Measurements from ENCODE around the gene VAMP8. TPM values are rescaled to one million over a fixed set of nuclear protein-coding genes. Genes with fewer than 3 reads are reported as not detected.

The VAMP8 gene
- polyA plus RNA-seq, 3 donors = 260 to 761 (median 623) TPM

- Histone ChIP-seq H3K27ac (ENCODE audit: low read depth in 1 of 2, low read length in 2 of 2) (no peak overlapping the region), H3K79me2 (ENCODE audit: insufficient read depth, low read length) (no peaks in the 10 kb centered on the region), H3K9ac (ENCODE audit: insufficient read depth, low read length, poor library complexity, severe bottlenecking) (no peak overlapping the region), H3K4me3 (replicated peaks in 1 of 3; ENCODE audit: low read depth in 2 of 3, low read length in 3 of 3) (no peak overlapping the region), H4K20me1 (ENCODE audit: insufficient read depth, low read length) (no peaks in the 10 kb centered on the region), H3K4me2 (replicated peaks; ENCODE audit: extremely low read depth, low read length, poor library complexity, severe bottlenecking) (no peak overlapping the region), H3K27me3 (ENCODE audit: control insufficient read depth in 2 of 2, insufficient read depth in 2 of 2, low read length in 2 of 2) (no peaks in the 10 kb centered on the region), H2AFZ (ENCODE audit: insufficient read depth, low read depth, low read length, poor library complexity, severe bottlenecking) (no peak overlapping the region), H3K9me3 (replicated peaks in 1 of 2; ENCODE audit: control insufficient read depth in 1 of 2, insufficient read depth in 1 of 2, low read length in 2 of 2) (no peaks in the 10 kb centered on the region), H3K4me1 (ENCODE audit: control insufficient read depth in 1 of 2, insufficient read depth in 2 of 2, low read length in 2 of 2) (peaks cover 24 to 27% of the 10 kb centered on the region in 2 donors), H3K36me3 (replicated peaks in 1 of 2; ENCODE audit: control insufficient read depth in 1 of 2, insufficient read depth in 2 of 2, low read length in 2 of 2) (no peaks in the 10 kb centered on the region)
- Mint-ChIP-seq H3K36me3 (peaks cover 0 to 2% of the 10 kb centered on the region in 2 donors), H3K4me1 (peaks cover 26% of the 10 kb centered on the region), H3K27me3 (ENCODE audit: low read depth in 3 of 3) (peaks cover 0 to 5% (median 2%) of the 10 kb centered on the region in 3 donors), H3K27ac (no peak overlapping the region), H3K9me3 (peaks cover 0 to 2% (median 0%) of the 10 kb centered on the region in 7 donors), H3K4me3 (no peak overlapping the region)
- no peak for TF ChIP-seq CTCF (IDR thresholded peaks at IDR 0.05)
- DNase-seq = no peak
- 100% methylated on average over 2 of the region's 2 CpGs for WGBS (ENCODE audit: insufficient coverage)
- intact Hi-C loops (cut with micrococcal nuclease) = no loop called here
These were observed 49.0 kb upstream of the VAMP8 start for GRCh38 chr2:85528355-85528754.

- no peak overlapping the region for H3K9ac ChIP-seq (ENCODE audit: insufficient read depth, low read length, poor library complexity, severe bottlenecking)
- Mint-ChIP-seq H3K4me3 (no peak overlapping the region), H3K27me3 (ENCODE audit: low read depth in 3 of 3) (peaks cover 0 to 5% (median 2%) of the 10 kb centered on the region in 3 donors), H3K36me3 (peaks cover 0 to 2% of the 10 kb centered on the region in 2 donors), H3K9me3 (peaks cover 0 to 2% (median 0%) of the 10 kb centered on the region in 7 donors), H3K4me1 (peaks cover 21% of the 10 kb centered on the region), H3K27ac (no peak overlapping the region)
- no peaks in the 10 kb centered on the region for H3K36me3 ChIP-seq (replicated peaks in 1 of 2; ENCODE audit: control insufficient read depth in 1 of 2, insufficient read depth in 2 of 2, low read length in 2 of 2)
- H3K4me2 ChIP-seq (replicated peaks; ENCODE audit: extremely low read depth, low read length, poor library complexity, severe bottlenecking) = no peak overlapping the region
- H3K27me3 ChIP-seq (ENCODE audit: control insufficient read depth in 2 of 2, insufficient read depth in 2 of 2, low read length in 2 of 2) = no peaks in the 10 kb centered on the region
- WGBS (ENCODE audit: insufficient coverage) = 88% methylated on average over 1 of the region's 1 CpG
- H2AFZ ChIP-seq (ENCODE audit: insufficient read depth, low read depth, low read length, poor library complexity, severe bottlenecking) = no peak overlapping the region
- no peak for TF ChIP-seq CTCF (IDR thresholded peaks at IDR 0.05)
- H3K79me2 ChIP-seq (ENCODE audit: insufficient read depth, low read length) = no peaks in the 10 kb centered on the region
- intact Hi-C loops (cut with micrococcal nuclease) = no loop called here
- H3K4me3 ChIP-seq (replicated peaks in 1 of 3; ENCODE audit: low read depth in 2 of 3, low read length in 3 of 3) = no peak overlapping the region
- no peaks in the 10 kb centered on the region for H3K9me3 ChIP-seq (replicated peaks in 1 of 2; ENCODE audit: control insufficient read depth in 1 of 2, insufficient read depth in 1 of 2, low read length in 2 of 2)
- no peak for DNase-seq
- H4K20me1 ChIP-seq (ENCODE audit: insufficient read depth, low read length) = no peaks in the 10 kb centered on the region
- no peak overlapping the region for H3K27ac ChIP-seq (ENCODE audit: low read depth in 1 of 2, low read length in 2 of 2)
- H3K4me1 ChIP-seq (ENCODE audit: control insufficient read depth in 1 of 2, insufficient read depth in 2 of 2, low read length in 2 of 2) = peaks cover 12 to 17% of the 10 kb centered on the region in 2 donors
These were observed 47.6 kb upstream of the VAMP8 start for GRCh38 chr2:85529809-85530208.

All from CD14-positive monocyte (primary cell).